GM19025 (cell line): ENCODE results near the gene GUSB.
"Not testable (repeated sequence)": the region's sequence is repeated elsewhere in the genome, so short reads cannot be mapped to it uniquely, and the experiment has no call there.

Experiments used
- ATAC-seq: cut with Tn5 transposase; IDR thresholded peaks from one replicate; pipeline ENCODE4 v1.9.1; 2021; ENCODE audit warnings: mild to moderate bottlenecking, low read depth, moderate library complexity; ENCODE audit not compliant: unreplicated experiment

The GUSB gene

DNA sequence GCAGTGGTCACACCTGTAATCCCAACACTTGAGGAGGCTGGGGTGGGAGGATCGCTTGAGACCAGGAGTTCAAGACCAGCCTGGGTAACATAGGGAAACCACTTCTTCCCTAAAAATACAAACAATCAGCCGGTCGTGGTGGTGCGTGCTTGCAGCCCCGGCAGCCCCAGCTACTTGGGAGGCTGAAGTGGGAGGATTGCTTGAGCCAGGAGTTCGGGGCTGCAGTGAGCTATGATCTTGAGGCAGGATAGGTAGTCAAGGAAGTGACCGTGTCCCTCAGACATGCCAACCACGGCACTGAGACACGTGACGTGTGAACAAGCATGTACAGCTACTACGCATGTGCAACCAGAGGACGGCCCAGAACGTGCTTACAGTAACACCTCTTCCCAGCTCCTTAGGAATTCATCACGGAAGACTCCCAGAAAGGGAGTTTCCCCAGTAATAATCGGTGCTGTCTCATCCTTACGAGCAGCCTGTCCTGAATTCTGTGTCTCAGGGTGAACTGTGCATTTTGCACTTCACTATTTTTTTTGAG lies 5.3 kb downstream of the GUSB start:
- ATAC-seq = no peak

DNA sequence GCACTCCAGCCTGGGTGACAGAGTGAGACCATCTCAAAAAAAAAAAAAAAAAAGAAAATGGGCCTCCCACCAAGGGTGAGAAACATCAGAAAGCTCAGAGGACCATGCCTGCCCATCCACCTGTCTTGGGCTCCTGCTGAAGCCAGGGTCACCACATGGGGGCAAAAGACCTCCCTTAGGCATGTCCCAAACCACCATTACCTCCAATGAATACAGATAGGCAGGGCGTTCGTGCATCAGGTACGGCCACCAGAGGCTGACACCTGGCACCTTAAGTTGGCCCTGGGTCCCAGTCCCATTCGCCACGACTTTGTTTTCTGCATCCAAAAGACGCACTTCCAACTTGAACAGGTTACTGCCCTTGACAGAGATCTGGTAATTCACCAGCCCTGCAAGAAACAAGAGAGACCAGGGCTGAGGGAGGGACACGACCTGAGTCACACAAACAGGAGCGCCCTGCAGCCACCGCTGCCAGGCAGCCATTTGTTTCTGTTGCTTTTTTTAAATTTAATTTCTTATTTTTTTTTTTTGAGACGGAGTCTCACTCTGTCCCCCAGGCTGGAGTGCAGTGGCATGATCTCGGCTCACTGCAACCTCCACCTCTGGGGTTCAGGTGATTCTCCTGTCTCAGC lies 6.1 kb downstream of the GUSB start:
- no peak for ATAC-seq

GRCh38 chr7:65974876-65975275 lies 7.1 kb downstream of the GUSB start:
- ATAC-seq = no peak

DNA sequence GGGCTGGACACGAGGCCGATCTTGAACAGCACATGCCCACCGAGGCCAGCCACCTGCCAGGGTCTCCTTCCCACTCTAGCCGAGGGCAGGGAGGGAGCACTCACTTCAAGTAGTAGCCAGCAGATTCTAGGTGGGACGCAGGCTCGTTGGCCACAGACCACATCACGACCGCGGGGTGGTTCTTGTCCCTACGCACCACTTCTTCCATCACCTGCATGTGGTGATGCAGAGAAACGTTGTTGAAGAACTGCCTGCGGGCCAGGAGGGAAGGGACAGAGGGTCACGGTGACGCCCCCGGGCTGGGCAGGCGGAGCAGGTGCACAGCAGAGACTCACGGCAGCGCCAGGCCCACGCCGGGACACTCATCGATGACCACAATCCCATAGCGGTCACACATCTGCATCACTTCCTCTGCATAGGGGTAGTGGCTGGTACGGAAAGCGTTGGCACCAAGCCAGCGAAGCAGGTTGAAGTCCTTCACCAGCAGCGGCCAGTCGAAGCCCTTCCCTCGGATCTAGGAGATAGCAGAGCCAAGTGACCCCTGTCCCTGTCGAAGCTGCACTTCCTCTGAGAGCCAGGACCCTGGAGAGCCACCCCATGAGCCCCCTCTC lies 7.7 kb downstream of the GUSB start:
- ATAC-seq = no peak

DNA sequence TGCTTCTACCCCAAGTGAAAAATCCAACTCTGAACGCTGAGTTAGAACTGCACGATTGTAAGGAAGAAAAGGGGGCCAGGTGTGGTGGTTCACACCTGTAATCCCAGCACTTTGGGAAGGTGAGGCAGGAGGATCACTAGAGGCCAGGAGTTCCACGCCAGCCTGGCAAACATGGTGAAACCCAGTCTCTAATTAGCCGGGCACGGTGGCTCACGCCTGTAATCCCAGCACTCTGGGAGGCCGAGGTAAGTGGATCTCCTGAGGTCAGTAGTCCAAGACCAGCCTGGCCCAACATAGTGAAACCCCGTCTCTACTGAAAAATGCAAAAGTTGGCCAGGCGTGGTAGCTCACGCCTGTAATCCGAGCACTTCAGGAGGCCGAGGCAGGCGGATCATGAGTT lies 9.0 kb downstream of the GUSB start:
- no peak for ATAC-seq

- no peak for ATAC-seq
Measured at GRCh38 chr7:65971021-65971420, 11.0 kb downstream of the GUSB start.

GRCh38 chr7:65968256-65969185 lies 13.5 kb downstream of the GUSB start:
- no peak for ATAC-seq

DNA sequence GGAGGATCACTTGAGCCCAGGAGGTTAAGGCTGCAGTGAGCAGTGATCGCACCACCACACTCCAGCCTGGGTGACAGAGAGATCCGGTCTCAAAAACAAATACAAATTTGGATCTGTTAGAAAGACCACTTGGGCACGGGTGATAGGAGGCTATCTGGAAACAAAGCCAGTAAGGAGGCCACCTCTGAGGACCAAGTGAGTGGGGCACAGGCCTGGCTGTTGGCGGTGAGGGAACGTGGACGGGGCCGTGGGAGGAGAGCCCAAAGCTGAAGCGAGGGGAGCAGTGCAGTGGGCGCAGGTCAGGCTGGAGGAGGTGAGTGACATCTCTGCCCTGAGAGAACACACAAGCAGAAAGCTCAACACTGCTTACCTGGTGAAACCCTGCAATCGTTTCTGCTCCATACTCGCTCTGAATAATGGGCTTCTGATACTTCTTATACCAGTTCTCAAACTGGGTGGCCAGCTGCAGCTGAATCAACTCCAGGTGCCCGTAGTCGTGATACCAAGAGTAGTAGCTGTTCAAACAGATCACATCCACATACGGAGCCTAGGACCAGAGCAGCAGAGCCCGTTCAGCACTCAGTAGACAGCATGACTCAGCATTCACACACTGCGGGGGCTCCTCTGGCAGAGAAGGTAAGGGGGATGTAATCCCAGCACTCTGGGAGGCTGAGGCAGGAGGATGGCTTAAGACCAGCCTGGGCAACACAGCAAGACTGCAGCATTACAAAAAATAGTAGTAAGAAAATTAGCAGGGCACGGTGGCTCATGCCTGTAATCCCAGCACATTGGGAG lies 14.5 kb downstream of the GUSB start:
- no peak for ATAC-seq

DNA sequence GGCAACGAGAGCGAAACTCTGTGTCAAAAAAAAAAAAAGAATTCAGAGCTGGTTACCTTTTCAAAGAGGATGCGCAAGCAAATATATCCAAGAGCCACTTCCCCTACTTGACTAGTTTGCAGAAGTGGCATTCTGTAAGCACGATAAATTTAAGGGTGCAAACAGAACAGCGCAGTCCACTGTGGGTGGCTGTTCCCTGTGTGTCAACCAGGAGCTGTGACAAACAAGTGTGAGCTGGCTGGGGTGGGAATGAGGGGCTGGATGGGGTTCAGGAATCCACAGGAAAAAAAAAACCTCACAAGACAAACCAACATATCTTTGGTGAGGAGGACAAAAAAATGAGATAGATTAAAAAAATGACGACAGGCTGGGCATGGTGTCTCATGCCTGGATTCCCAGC lies 15.9 kb downstream of the GUSB start:
- ATAC-seq = no peak

GRCh38 chr7:65964671-65965070 lies 17.3 kb downstream of the GUSB start:
- not testable (repeated sequence) for ATAC-seq

GRCh38 chr7:65962033-65962432 lies 20.0 kb downstream of the GUSB start:
- no peak for ATAC-seq

DNA sequence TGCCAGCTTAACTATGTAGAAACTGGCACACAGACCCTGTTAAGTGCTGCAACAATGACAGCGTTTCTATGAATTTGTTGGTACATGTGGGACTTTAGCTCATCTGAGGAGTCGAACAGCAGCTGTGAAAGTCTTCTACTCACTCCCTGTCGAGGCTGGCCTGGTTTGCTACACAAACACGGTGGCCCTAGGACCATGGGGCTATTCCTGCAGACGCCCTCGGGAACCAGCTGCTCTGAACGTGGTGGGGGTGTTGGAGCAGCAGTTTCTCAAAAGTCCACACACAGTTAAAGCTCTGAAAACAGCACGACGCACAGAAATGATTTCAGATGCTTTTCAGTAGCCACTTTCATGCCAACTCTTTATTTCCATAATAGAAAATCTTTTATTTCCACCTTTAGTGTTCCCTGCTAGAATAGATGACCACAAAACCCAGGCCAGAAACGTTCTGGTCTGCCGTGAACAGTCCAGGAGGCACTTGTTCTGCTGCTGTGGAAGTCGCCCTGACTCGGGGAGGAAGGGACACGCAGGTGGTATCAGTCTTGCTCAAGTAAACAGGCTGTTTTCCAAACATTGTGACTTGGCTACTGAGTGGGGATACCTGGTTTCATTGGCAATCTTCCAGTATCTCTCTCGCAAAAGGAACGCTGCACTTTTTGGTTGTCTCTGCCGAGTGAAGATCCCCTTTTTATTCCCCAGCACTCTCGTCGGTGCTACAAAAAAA lies 21.5 kb downstream of the GUSB start:
- no peak for ATAC-seq

DNA sequence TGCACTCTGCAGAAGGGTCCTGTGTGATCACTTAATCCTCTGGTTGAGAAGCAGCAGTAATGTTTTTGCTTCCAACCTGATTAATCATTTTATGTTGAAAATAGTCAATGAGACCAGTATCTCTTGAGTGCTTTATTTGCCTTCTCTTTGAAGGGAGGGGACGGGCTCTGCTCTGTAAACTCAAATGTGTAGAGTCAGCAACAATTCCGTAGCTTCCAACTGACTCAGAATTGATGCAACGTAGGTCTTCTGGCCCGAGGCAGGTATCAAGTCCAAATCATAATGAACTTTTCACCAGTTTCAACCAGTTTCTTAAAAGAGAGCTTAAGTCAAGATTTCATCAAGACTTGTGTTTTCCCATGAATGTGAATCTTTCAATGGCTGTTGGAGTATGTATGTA lies 26.3 kb downstream of the GUSB start:
- ATAC-seq = no peak

DNA sequence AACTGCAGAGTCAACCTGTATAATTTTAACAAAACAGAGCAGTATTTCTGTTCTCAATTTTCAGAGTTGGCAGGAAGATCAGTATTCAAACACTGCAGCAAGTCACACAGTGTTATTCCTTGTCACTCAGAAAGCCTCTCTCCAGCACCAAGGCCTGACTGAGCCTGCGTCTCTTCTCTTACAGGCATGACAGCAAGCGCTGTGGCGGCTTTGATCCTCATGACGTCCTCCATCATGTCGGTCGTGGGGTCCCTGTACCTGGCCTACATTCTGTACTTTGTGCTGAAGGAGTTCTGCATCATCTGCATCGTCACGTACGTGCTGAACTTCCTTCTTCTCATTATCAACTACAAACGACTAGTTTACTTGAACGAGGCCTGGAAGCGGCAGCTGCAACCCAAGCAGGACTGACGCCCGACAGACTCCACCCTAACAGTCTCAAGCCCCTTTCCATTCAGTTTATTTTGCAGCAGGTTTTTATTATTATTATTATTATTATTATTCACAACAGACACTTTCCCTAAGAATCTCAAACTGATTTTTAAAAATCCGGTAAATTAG lies 28.0 kb downstream of the GUSB start:
- no peak for ATAC-seq

DNA sequence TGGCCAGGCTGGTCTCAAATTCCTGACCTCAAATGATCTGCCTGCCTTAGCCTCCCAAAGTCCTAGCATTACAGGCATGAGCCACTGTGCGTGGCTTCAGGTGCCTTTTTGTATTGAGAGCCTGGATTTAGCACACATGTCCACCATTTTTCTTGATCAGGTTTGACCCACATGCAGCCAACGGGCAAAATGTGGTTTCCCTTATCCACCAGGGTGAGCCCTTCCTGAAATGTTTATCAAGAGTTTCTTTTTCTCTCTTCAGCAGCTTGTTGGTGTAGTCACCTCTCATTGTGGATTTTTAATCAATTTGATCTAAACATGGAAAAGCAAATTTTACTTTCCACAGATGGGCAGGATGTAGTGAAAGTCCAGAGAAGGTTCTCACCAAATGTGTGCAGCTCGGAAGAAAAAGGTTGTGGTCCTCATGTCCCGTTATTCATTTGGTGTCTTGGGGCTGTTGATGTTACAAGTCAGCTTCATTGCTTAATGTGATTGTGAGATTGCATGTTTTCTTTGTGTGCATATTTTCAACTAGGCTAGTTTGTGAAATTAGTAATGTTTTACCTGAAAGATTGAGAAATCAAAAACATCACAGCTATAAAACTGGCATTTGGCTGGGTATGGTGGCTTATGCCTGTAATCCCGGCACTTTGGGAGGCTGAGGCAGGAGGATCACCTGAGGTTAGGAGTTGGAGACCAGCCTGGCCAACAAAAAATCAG lies 28.9 kb downstream of the GUSB start:
- ATAC-seq = no peak

- ATAC-seq = no peak
Measured at GRCh38 chr7:65951837-65952578, 30.0 kb downstream of the GUSB start.

GRCh38 chr7:65946904-65947303 lies 35.1 kb downstream of the GUSB start:
- ATAC-seq = no peak

GRCh38 chr7:65945787-65946186 lies 36.2 kb downstream of the GUSB start:
- ATAC-seq = not testable (repeated sequence)
